GM19455 (cell line): Measurements from ENCODE around the gene GNB1.

ENCODE experiments used
- ATAC-seq: cut with Tn5 transposase; IDR thresholded peaks from one replicate; pipeline ENCODE4 v1.9.1; 2021; ENCODE audit not compliant: unreplicated experiment

Gene GNB1

GRCh38 chr1:1786836-1787605, 103.9 kb downstream of the GNB1 start:
- no peak for ATAC-seq

- ATAC-seq: no peak
Measured at GRCh38 chr1:1785666-1786065, 105.2 kb downstream of the GNB1 start.

GRCh38 chr1:1784933-1785332, 106.0 kb downstream of the GNB1 start:
- no peak for ATAC-seq

GRCh38 chr1:1783320-1783719, 107.6 kb downstream of the GNB1 start:
- no peak for ATAC-seq

GRCh38 chr1:1782399-1783221, 108.3 kb downstream of the GNB1 start:
- no peak for ATAC-seq

GRCh38 chr1:1781526-1781903, 109.4 kb downstream of the GNB1 start:
- no peak for ATAC-seq

- ATAC-seq: no peak
Measured at GRCh38 chr1:1780598-1781525, 110.0 kb downstream of the GNB1 start.

GRCh38 chr1:1779691-1780597, 110.9 kb downstream of the GNB1 start:
- peak; percentile 35 for ATAC-seq

GRCh38 chr1:1779320-1779675, 111.6 kb downstream of the GNB1 start:
- no peak for ATAC-seq

GRCh38 chr1:1778663-1779319, 112.1 kb downstream of the GNB1 start:
- ATAC-seq: peak; percentile 66

GRCh38 chr1:1777950-1778662, 112.8 kb downstream of the GNB1 start, which contains the start of gene NADK:
Gene NADK (minus strand): TSS chr1:1778470. CDS start chr1:1765406, 13,064 bp downstream.
- peak; percentile 29 for ATAC-seq

GRCh38 chr1:1777583-1777899, 113.3 kb downstream of the GNB1 start:
- ATAC-seq: no peak

- no peak for ATAC-seq
Measured at GRCh38 chr1:1776672-1777582, 114.0 kb downstream of the GNB1 start.

- ATAC-seq: no peak
Measured at GRCh38 chr1:1775327-1776226, 115.3 kb downstream of the GNB1 start.

GRCh38 chr1:1773874-1774273, 117.0 kb downstream of the GNB1 start:
- no peak for ATAC-seq

- ATAC-seq: no peak
Measured at GRCh38 chr1:1771096-1771495, 119.8 kb downstream of the GNB1 start.

- no peak for ATAC-seq
Measured at GRCh38 chr1:1770102-1770501, 120.8 kb downstream of the GNB1 start.
